Measurements from ENCODE around the gene RAB3D. TPM values are rescaled to one million over a fixed set of nuclear protein-coding genes. Genes with fewer than 3 reads are reported as not detected.

The RAB3D gene
- total RNA-seq, 1 experiment from 2014 or later, result 29.4 TPM

DNA sequence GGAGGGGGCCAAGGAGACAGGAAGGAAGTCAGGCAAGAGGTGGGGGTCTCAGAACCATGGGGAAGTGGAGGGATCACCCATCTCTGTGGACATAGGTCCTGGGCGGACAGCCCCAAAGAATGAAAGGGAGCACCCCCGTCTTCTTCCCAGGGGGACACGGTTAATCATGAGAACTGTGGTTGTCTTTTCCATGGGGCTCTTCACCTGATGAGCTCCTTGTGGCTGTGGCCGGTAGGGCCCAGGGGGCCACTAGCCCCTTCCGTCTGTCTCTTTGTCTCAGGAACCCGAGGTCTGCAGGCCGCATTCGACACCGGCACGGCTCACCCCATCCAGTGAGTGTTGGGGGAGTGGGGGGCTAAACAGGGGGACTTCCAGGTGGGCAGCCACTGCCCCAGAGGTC lies 24.4 kb upstream of the RAB3D start:
- Histone ChIP-seq H3K27me3 (ENCODE audit: insufficient read depth, low read length) (no peaks in the 10 kb centered on the region; the same call in 1 of the 2 replicates), H3K14ac (ENCODE audit: insufficient read depth, low read length) (no peak overlapping the region; the same call in 1 of the 2 replicates), H2BK120ac (ENCODE audit: low read depth, low read length, poor library complexity, severe bottlenecking) (no peak overlapping the region), H3K4ac (ENCODE audit: low read depth, low read length) (no peak overlapping the region), H3K79me1 (ENCODE audit: insufficient read depth, low read depth, low read length, poor library complexity, severe bottlenecking) (no peaks in the 10 kb centered on the region), H3T11ph (ENCODE audit: low read length) (no peak overlapping the region), H2AK5ac (ENCODE audit: insufficient read length, low read length) (no peak overlapping the region), H3K4me1 (ENCODE audit: insufficient read depth, low read length) (no peaks in the 10 kb centered on the region; the same call in 1 of the 2 replicates), H2BK20ac (ENCODE audit: low read depth, low read length, poor library complexity, severe bottlenecking) (no peak overlapping the region), H3K9me3 (ENCODE audit: control insufficient read depth, low read depth, low read length) (no peaks in the 10 kb centered on the region), H3K27ac (ENCODE audit: insufficient read length, low read depth, low read length) (no peak overlapping the region), H3K18ac (ENCODE audit: insufficient read length, low read depth, low read length) (no peak overlapping the region), H3K23ac (ENCODE audit: insufficient read length, low read depth, low read length) (no peak overlapping the region), H2BK15ac (ENCODE audit: low read depth, low read length) (no peak overlapping the region), H4K20me1 (ENCODE audit: control insufficient read depth, insufficient read depth, insufficient read length) (no peaks in the 10 kb centered on the region), H4K91ac (ENCODE audit: insufficient read length, low read depth, low read length) (no peak overlapping the region), H3K9ac (ENCODE audit: extremely low read depth, insufficient read length, low read length) (no peak overlapping the region), H3K79me2 (ENCODE audit: insufficient read depth, low read length) (no peaks in the 10 kb centered on the region), H3K23me2 (ENCODE audit: insufficient read length, low read depth, low read length, poor library complexity, severe bottlenecking) (peaks cover 12% of the 10 kb centered on the region), H4K8ac (replicated peaks; ENCODE audit: insufficient read length, low read depth, low read length) (no peak overlapping the region), H3K56ac (ENCODE audit: insufficient read length, low read depth, low read length) (no peak overlapping the region), H2BK12ac (ENCODE audit: insufficient read length, low read depth, low read length) (no peak overlapping the region), H2BK5ac (ENCODE audit: insufficient read length, low read length) (no peak overlapping the region), H4K5ac (ENCODE audit: insufficient read length, low read depth, low read length) (no peak overlapping the region), H2AFZ (ENCODE audit: low read length) (no peak overlapping the region), H3K4me2 (ENCODE audit: insufficient read depth, insufficient read length, low read length) (no peak overlapping the region)
- Mint-ChIP-seq H3K36me3 (ENCODE audit: insufficient read depth in 1 of 3, low read depth in 3 of 3) (peaks cover 2 to 5% (median 5%) of the 10 kb centered on the region in 3 experiments; a peak in 4 of 7 replicates), H3K4me3 (no peak overlapping the region), H3K9me3 (no peaks in the 10 kb centered on the region; a peak in 1 of 5 replicates), H3K27ac (no peak overlapping the region), H3K4me1 (peaks cover 6 to 17% of the 10 kb centered on the region in 2 experiments), H3K27me3 (ENCODE audit: low read depth) (peaks cover 23% of the 10 kb centered on the region)
- no peak for DNase-seq
- no peak for TF ChIP-seq CTCF (conservative IDR thresholded peaks at IDR 0.05)
- WGBS (ENCODE audit: extremely low coverage, insufficient read length, low lambda C conversion rate), result no CpG with 5 or more reads among the region's 10 CpGs

All from H9 (cell line).